ENCODE data around the gene CBFB.

GRCh38 chr16:67030221-67030962 lies 1.4 kb downstream of the CBFB start:
- TF ChIP-seq CTCF (optimal IDR thresholded peaks at IDR 0.05 in 1 of 3, IDR thresholded peaks at IDR 0.05 in 1 of 3, conservative IDR thresholded peaks at IDR 0.05 in 1 of 3; ENCODE audit: extremely low read depth in 1 of 3, insufficient read depth in 2 of 3, low read length in 3 of 3), result no peak
- no peak for TF ChIP-seq EZH2 (IDR thresholded peaks at IDR 0.05; ENCODE audit: low read length)
